HepG2 (cell line): ENCODE measurements around the gene DUSP8. TPM values are rescaled to one million over a fixed set of nuclear protein-coding genes. Genes with fewer than 3 reads are reported as not detected.

Experiments
- ATAC-seq: fragments of 200-7000 bp; cut with Tn5 transposase; 3 replicates; pipeline ENCODE4 v1.9.1; 2020; ENCODE audit warnings: mild to moderate bottlenecking, moderate library complexity
- BruUV-seq: library from RNA; stranded (reverse); fragments of 400-500 nt; replicated peaks from 2 replicates; lab custom pipeline; 2021; lab: Mats Ljungman, UMichigan
- CTCF ChIA-PET: fragments of 300-600 bp; formaldehyde crosslinking; extraction: SDS; loops from one replicate; lab custom pipeline; 2021; ENCODE audit warnings: low total read pairs, inconsistent platforms, low intra/inter-chr PET ratio; lab: Yijun Ruan, JAX
- POLR2A ChIA-PET: fragments of 350-600 bp; sonication (Branson Sonifier 250); formaldehyde crosslinking; loops from one replicate; lab custom pipeline; 2020; ENCODE audit warnings: antibody characterized with exemption, inconsistent platforms; lab: Yijun Ruan, JAX
- DNase-seq: peaks from one replicate; pipeline ENCODE4 v3.0.0-alpha.2; 2015; ENCODE audit warnings: low spot score
- FAIRE-seq: peaks from 3 replicates; lab custom pipeline; 2011; peaks lifted over from hg19 to GRCh38; lab: Jason Lieb, UNC
- H2AFZ ChIP-seq: one replicate; pipeline ENCODE4 v1.6.1; 2011; ENCODE audit warnings: low read length, inconsistent platforms
- H3K27ac ChIP-seq: fragments of 300-600 bp; 3 replicates; pipeline ENCODE4 v1.8.0; 2011; ENCODE audit warnings: mixed run types, mild to moderate bottlenecking, mixed read lengths, low read length, inconsistent platforms; ENCODE audit not compliant: insufficient read depth; ENCODE audit errors: extremely low read length
- H3K27me3 ChIP-seq, 2 experiments: fragments of 200-600 bp in 1 of 2; 2 replicates in 1 of 2; 3 replicates in 1 of 2; pipeline versions ENCODE4 v1.6.0 to v1.8.0; 2011; ENCODE audit warnings: low read length in 2 of 2, mild to moderate bottlenecking in 2 of 2, moderate library complexity in 2 of 2, inconsistent platforms in 1 of 2; ENCODE audit not compliant: insufficient read depth in 2 of 2, control insufficient read depth in 1 of 2
- H3K36me3 ChIP-seq, 2 experiments: fragments of 200-600 bp in 1 of 2; replicated peaks in 1 of 2; 2 replicates in 1 of 2; 3 replicates in 1 of 2; pipeline versions ENCODE4 v1.5.1 to v1.8.0; 2011; ENCODE audit warnings: low read length in 2 of 2, inconsistent platforms in 1 of 2; ENCODE audit not compliant: insufficient read depth in 2 of 2, control insufficient read depth in 1 of 2
- H3K4me1 ChIP-seq: 2 replicates; pipeline ENCODE4 v1.5.1; 2012; ENCODE audit warnings: low read length, inconsistent platforms; ENCODE audit not compliant: insufficient read depth
- H3K4me2 ChIP-seq: 2 replicates; pipeline ENCODE4 v1.6.0; 2011; ENCODE audit warnings: low read depth, low read length, inconsistent platforms
- H3K4me3 ChIP-seq, 3 experiments: fragments of 200-600 bp in 1 of 3; sonication (generic), shearing (Covaris generic) in 1 of 3; replicated peaks in 1 of 3; 2 replicates each; pipeline ENCODE4 v1.5.1; 2011 to 2016; ENCODE audit warnings: low read length in 3 of 3, inconsistent platforms in 2 of 3, low read depth in 2 of 3, mild to moderate bottlenecking in 2 of 3, control low read depth in 1 of 3, mixed read lengths in 1 of 3; ENCODE audit not compliant: insufficient read depth in 1 of 3
- H3K79me2 ChIP-seq: one replicate; pipeline ENCODE4 v1.6.1; 2011; ENCODE audit warnings: low read length, inconsistent platforms; ENCODE audit not compliant: insufficient read depth
- H3K9ac ChIP-seq: 2 replicates; pipeline ENCODE4 v1.6.0; 2011; ENCODE audit warnings: mild to moderate bottlenecking, low read depth, low read length, inconsistent platforms; ENCODE audit not compliant: insufficient read depth
- H3K9me3 ChIP-seq: 2 replicates; pipeline ENCODE4 v1.5.1; 2012; ENCODE audit warnings: mild to moderate bottlenecking, low read length
- H4K20me1 ChIP-seq: 2 replicates; pipeline ENCODE4 v1.6.0; 2011; ENCODE audit warnings: inconsistent platforms, mild to moderate bottlenecking, low read length, moderate library complexity; ENCODE audit not compliant: insufficient read depth
- CCAR2 ChIP-seq: fragments of 200-400 bp; formaldehyde crosslinking; optimal IDR thresholded peaks from 2 replicates; pipeline ENCODE3; 2018; ENCODE audit warnings: low read depth, mild to moderate bottlenecking, low read length, moderate library complexity
- CTCF ChIP-seq: sonication (generic); formaldehyde crosslinking; IDR thresholded peaks from 2 replicates; pipeline ENCODE4 v1.5.0; 2020; ENCODE audit warnings: mild to moderate bottlenecking, missing genetic modification reagents, moderate library complexity
- HMGA1 ChIP-seq: sonication (generic); formaldehyde crosslinking; conservative IDR thresholded peaks from 2 replicates; pipeline ENCODE4 v1.4.0; 2020; ENCODE audit warnings: missing genetic modification reagents
- HMGXB4 ChIP-seq, 2 experiments: sonication (generic) in 1 of 2; formaldehyde crosslinking in 1 of 2; IDR thresholded peaks; 2 replicates each; pipeline versions ENCODE4 v1.4.0 to v1.6.1; 2018 to 2020; ENCODE audit warnings: missing genetic modification reagents in 2 of 2, borderline replicate concordance in 1 of 2, low read depth in 1 of 2, mild to moderate bottlenecking in 1 of 2, missing biosample characterization in 1 of 2
- SETDB1 ChIP-seq: sonication (generic); formaldehyde crosslinking; IDR thresholded peaks from 2 replicates; pipeline ENCODE4 v1.5.1; 2020; ENCODE audit warnings: missing genetic modification reagents, mild to moderate bottlenecking, borderline replicate concordance
- ZNF280B ChIP-seq: sonication (generic); formaldehyde crosslinking; IDR thresholded peaks from 2 replicates; pipeline ENCODE4 v1.5.0; 2020; ENCODE audit warnings: missing genetic modification reagents, mild to moderate bottlenecking, borderline replicate concordance
- ZSCAN29 ChIP-seq: sonication (generic); formaldehyde crosslinking; conservative IDR thresholded peaks from 2 replicates; pipeline ENCODE4 v1.4.0; 2020; ENCODE audit warnings: mild to moderate bottlenecking, missing genetic modification reagents
- WGBS: methylation state at CpG from one replicate; pipeline ENCODE4 v1.1.6; 2017; ENCODE audit warnings: low lambda C conversion rate; 5-methylcytosine and 5-hydroxymethylcytosine counted together
- in situ Hi-C: cut with HindIII; loops from 2 replicates; pipeline ENCODE4 v1.10.0; 2017; ENCODE audit warnings: low pct_unique_long_range_greater_than_20kb; ENCODE audit not compliant: extremely low pct_ligation_motif_present
- intact Hi-C: fragments of 100-400 bp; cut with micrococcal nuclease; formaldehyde crosslinking; loops from one replicate; pipeline ENCODE4 v1.10.0; 2022; ENCODE audit not compliant: unreplicated experiment
- polyA plus RNA-seq, 8 experiments: library from polyadenylated mRNA; depleted of rRNA in 3 of 8; stranded (reverse) in 7 of 8; unstranded in 1 of 8; fragments of >200 nt; fragmentation: Illumina TruSeq in 4 of 8; extraction: Trizol in 4 of 8; gene quantifications; 2 replicates each; pipeline versions ENCODE4 v1.2.1 to v1.2.3, GENCODE V29; 2011 to 2016; ENCODE audit warnings: low read depth in 4 of 8, missing spikeins in 1 of 8, mixed read lengths in 1 of 8; ENCODE audit not compliant: insufficient read depth in 1 of 8
- total RNA-seq, 5 experiments: library from RNA; depleted of rRNA; stranded (reverse); fragments of >200 nt; fragmentation: Illumina TruSeq; extraction: Trizol; gene quantifications; 2 replicates each; pipeline ENCODE4 v1.2.3, GENCODE V29; 2016; ENCODE audit warnings: low read depth in 1 of 5

DUSP8 gene
- total and polyA plus RNA-seq, 2 of the 13 experiments (the other 11 are each of a cell fraction or from before 2014, with no cell fraction given), result 1.8 to 8.0 TPM

GRCh38 chr11:1529774-1530173 is 42.3 kb downstream of the DUSP8 start:
- CTCF ChIA-PET, result no interaction called here
- TF ChIP-seq ZNF280B (CRISPR knock-in tag), result no peak
- no peak for TF ChIP-seq ZSCAN29 (CRISPR knock-in tag)
- no peak for TF ChIP-seq CTCF (CRISPR knock-in tag)
- TF ChIP-seq SETDB1, result no peak
- TF ChIP-seq HMGXB4 (CRISPR knock-in tag; IDR thresholded peaks at IDR 0.05; ENCODE audit: borderline replicate concordance in 1 of 2, low read depth in 1 of 2), result no peak
- TF ChIP-seq CCAR2, result no peak
- no peak for TF ChIP-seq HMGA1
- TF ChIP-seq, all 625 proteins: peak for 0
- in situ Hi-C loops (no loop called here), intact Hi-C loops (no loop called here)
- DNase-seq, result no peak
- POLR2A ChIA-PET, result no interaction called here
- Histone ChIP-seq H3K79me2 (peaks cover 14% of the 10 kb centered on the region), H2AFZ (no peak overlapping the region), H3K4me2 (no peak overlapping the region), H3K36me3 (peaks cover 0 to 8% of the 10 kb centered on the region in 2 experiments; a peak in 1 of 5 replicates), H3K4me3 (no peak overlapping the region), H3K4me1 (no peaks in the 10 kb centered on the region), H3K27me3 (no peaks in the 10 kb centered on the region), H3K27ac (no peak overlapping the region), H3K9ac (no peak overlapping the region), H4K20me1 (peaks cover 14% of the 10 kb centered on the region; the same call in 1 of the 2 replicates), H3K9me3 (no peaks in the 10 kb centered on the region)
- ATAC-seq, result no peak
- BruUV-seq, result no TSS peak
- WGBS, result 61% methylated on average over 5 of the region's 5 CpGs
- FAIRE-seq, result no peak
